ENCODE data around the gene MPV17. TPM values are rescaled to one million over a fixed set of nuclear protein-coding genes. Genes with fewer than 3 reads are reported as not detected.

The MPV17 gene
- total and polyA plus RNA-seq, 2 of the 13 experiments (the other 11 are each of a cell fraction or from before 2014, with no cell fraction given): 48.9 to 129 TPM

GRCh38 chr2:27309651-27310050 is 13.2 kb downstream of the MPV17 start:
- intact Hi-C loops (cut with micrococcal nuclease; ENCODE audit: unreplicated experiment) (no loop called here), in situ Hi-C loops (cut with HindIII; ENCODE audit: extremely low pct_ligation_motif_present, low pct_unique_long_range_greater_than_20kb) (no loop called here)
- Histone ChIP-seq H2AFZ (ENCODE audit: low read length) (no peak overlapping the region), H3K27ac (ENCODE audit: extremely low read length, insufficient read depth, low read length) (no peak overlapping the region), H3K9me3 (ENCODE audit: low read length) (no peaks in the 10 kb centered on the region), H3K9ac (ENCODE audit: insufficient read depth, low read depth, low read length) (no peak overlapping the region), H3K4me1 (ENCODE audit: insufficient read depth, low read length) (peaks cover 32% of the 10 kb centered on the region), H3K36me3 (replicated peaks in 1 of 2; ENCODE audit: control insufficient read depth in 1 of 2, insufficient read depth in 2 of 2, low read length in 2 of 2) (peaks cover 0 to 2% of the 10 kb centered on the region in 2 experiments; a peak in 2 of 5 replicates), H3K4me2 (ENCODE audit: low read depth, low read length) (no peak overlapping the region), H3K79me2 (ENCODE audit: insufficient read depth, low read length) (no peaks in the 10 kb centered on the region), H4K20me1 (ENCODE audit: insufficient read depth, low read length) (no peaks in the 10 kb centered on the region), H3K4me3 (replicated peaks in 1 of 3; ENCODE audit: insufficient read depth in 1 of 3, low read depth in 2 of 3, low read length in 3 of 3) (no peak overlapping the region), H3K27me3 (ENCODE audit: control insufficient read depth in 1 of 2, insufficient read depth in 2 of 2, low read length in 2 of 2) (peaks cover 0 to 2% of the 10 kb centered on the region in 2 experiments; a peak in 2 of 5 replicates)
- ATAC-seq (no peak), DNase-seq (ENCODE audit: low spot score) (no peak), FAIRE-seq (peak; percentile 8)
- ChIA-PET POLR2A (interaction anchor here (0.7 to 1.6 kb wide), 3 partner anchors 11 to 1068 kb away, joined by 3 to 5 read pairs (median 4); no protein-coding TSS in a partner anchor), CTCF (ENCODE audit: low intra/inter-chr PET ratio, low total read pairs) (no interaction called here)
- no peak for TF ChIP-seq GPN1 (CRISPR knock-in tag; IDR thresholded peaks at IDR 0.05; ENCODE audit: borderline replicate concordance)
- TF ChIP-seq, protein P1, sequence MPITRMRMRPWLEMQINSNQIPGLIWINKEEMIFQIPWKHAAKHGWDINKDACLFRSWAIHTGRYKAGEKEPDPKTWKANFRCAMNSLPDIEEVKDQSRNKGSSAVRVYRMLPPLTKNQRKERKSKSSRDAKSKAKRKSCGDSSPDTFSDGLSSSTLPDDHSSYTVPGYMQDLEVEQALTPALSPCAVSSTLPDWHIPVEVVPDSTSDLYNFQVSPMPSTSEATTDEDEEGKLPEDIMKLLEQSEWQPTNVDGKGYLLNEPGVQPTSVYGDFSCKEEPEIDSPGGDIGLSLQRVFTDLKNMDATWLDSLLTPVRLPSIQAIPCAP (CRISPR knock-in tag; IDR thresholded peaks at IDR 0.05; ENCODE audit: low read depth): no peak
- no peak for TF ChIP-seq ZBTB7B (CRISPR knock-in tag; IDR thresholded peaks at IDR 0.05)
- TF ChIP-seq BRF2 (CRISPR knock-in tag; IDR thresholded peaks at IDR 0.05): no peak
- TF ChIP-seq CTCF (CRISPR knock-in tag; IDR thresholded peaks at IDR 0.05): no peak
- TF ChIP-seq, protein P2, sequence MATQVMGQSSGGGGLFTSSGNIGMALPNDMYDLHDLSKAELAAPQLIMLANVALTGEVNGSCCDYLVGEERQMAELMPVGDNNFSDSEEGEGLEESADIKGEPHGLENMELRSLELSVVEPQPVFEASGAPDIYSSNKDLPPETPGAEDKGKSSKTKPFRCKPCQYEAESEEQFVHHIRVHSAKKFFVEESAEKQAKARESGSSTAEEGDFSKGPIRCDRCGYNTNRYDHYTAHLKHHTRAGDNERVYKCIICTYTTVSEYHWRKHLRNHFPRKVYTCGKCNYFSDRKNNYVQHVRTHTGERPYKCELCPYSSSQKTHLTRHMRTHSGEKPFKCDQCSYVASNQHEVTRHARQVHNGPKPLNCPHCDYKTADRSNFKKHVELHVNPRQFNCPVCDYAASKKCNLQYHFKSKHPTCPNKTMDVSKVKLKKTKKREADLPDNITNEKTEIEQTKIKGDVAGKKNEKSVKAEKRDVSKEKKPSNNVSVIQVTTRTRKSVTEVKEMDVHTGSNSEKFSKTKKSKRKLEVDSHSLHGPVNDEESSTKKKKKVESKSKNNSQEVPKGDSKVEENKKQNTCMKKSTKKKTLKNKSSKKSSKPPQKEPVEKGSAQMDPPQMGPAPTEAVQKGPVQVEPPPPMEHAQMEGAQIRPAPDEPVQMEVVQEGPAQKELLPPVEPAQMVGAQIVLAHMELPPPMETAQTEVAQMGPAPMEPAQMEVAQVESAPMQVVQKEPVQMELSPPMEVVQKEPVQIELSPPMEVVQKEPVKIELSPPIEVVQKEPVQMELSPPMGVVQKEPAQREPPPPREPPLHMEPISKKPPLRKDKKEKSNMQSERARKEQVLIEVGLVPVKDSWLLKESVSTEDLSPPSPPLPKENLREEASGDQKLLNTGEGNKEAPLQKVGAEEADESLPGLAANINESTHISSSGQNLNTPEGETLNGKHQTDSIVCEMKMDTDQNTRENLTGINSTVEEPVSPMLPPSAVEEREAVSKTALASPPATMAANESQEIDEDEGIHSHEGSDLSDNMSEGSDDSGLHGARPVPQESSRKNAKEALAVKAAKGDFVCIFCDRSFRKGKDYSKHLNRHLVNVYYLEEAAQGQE (IDR thresholded peaks at IDR 0.05; ENCODE audit: borderline replicate concordance in 1 of 2, low read depth in 1 of 2, low read length in 2 of 2): no peak
- BruUV-seq (replicated peaks): no TSS peak
- WGBS (ENCODE audit: low lambda C conversion rate): 91% methylated on average over 6 of the region's 6 CpGs

Data from HepG2 (cell line).